ENCODE data around the gene SLX4.

SLX4 gene

GRCh38 chr16:3578610-3579551, 32.5 kb downstream of the SLX4 start:
- DNase-seq, result no peak

- DNase-seq, result no peak
These were observed 33.3 kb downstream of the SLX4 start for GRCh38 chr16:3578121-3578520.

- no peak for DNase-seq
These were observed 34.1 kb downstream of the SLX4 start, which contains the start of gene NLRC3 for GRCh38 chr16:3577302-3577752. NLRC3 (minus strand) TSS chr16:3577403; CDS start chr16:3565036, 12,367 bp downstream.

- DNase-seq, result no peak
These were observed 35.2 kb downstream of the SLX4 start for GRCh38 chr16:3576211-3576610.

- no peak for DNase-seq
These were observed 35.9 kb downstream of the SLX4 start for GRCh38 chr16:3575491-3575890.

GRCh38 chr16:3574195-3574594, 37.2 kb downstream of the SLX4 start:
- DNase-seq, result no peak

GRCh38 chr16:3573146-3573815, 38.1 kb downstream of the SLX4 start:
- no peak for DNase-seq

GRCh38 chr16:3570420-3571062, 40.9 kb downstream of the SLX4 start:
- DNase-seq, result no peak

- DNase-seq, result no peak
These were observed 41.6 kb downstream of the SLX4 start for GRCh38 chr16:3569851-3570250.

- no peak for DNase-seq
These were observed 44.4 kb downstream of the SLX4 start for GRCh38 chr16:3566990-3567389.

- no peak for DNase-seq
These were observed 46.6 kb downstream of the SLX4 start for GRCh38 chr16:3564889-3565141.

- no peak for DNase-seq
These were observed 47.1 kb downstream of the SLX4 start for GRCh38 chr16:3564130-3564888.

GRCh38 chr16:3562914-3563480, 48.4 kb downstream of the SLX4 start:
- no peak for DNase-seq

GRCh38 chr16:3561626-3562025, 49.8 kb downstream of the SLX4 start:
- DNase-seq, result no peak

GRCh38 chr16:3554351-3554928, 57.0 kb downstream of the SLX4 start:
- DNase-seq, result no peak

- DNase-seq, result no peak
These were observed 58.1 kb downstream of the SLX4 start for GRCh38 chr16:3553138-3553923.

GRCh38 chr16:3550851-3551847, 60.3 kb downstream of the SLX4 start:
- DNase-seq, result no peak

GRCh38 chr16:3549906-3550305, 61.5 kb downstream of the SLX4 start:
- DNase-seq, result no peak

GRCh38 chr16:3548859-3549258, 62.5 kb downstream of the SLX4 start:
- DNase-seq, result no peak

GRCh38 chr16:3548445-3548844, 63.0 kb downstream of the SLX4 start:
- DNase-seq, result no peak

Data from NCI-H446 treated with DMSO at 0.1 percent for 48 hours (cell line).